Activated naive CD8-positive, alpha-beta T cell treated with anti-CD3 and anti-CD28 coated beads, Interleukin-2, amount 50 U/mL, for 24 hours (primary cell): ENCODE measurements around the gene ARL5B.

ENCODE experiments used
- ATAC-seq: fragments of 150-1000 bp; cut with Tn5 transposase; one replicate; pipeline ENCODE4 v1.10.0; 2021
- DNase-seq: peaks from one replicate; pipeline ENCODE4 v3.0.0; 2021
- H3K27ac Mint-ChIP-seq: one replicate; pipeline ENCODE4 v1.8.0; 2021; ENCODE audit warnings: mild to moderate bottlenecking, mixed read lengths
- H3K27me3 Mint-ChIP-seq: one replicate; pipeline ENCODE4 v1.8.0; 2021; ENCODE audit warnings: mixed read lengths
- H3K36me3 Mint-ChIP-seq: one replicate; pipeline ENCODE4 v1.8.0; 2021; ENCODE audit warnings: low read depth, mixed read lengths
- H3K4me1 Mint-ChIP-seq: one replicate; pipeline ENCODE4 v1.8.0; 2021; ENCODE audit warnings: mixed read lengths
- H3K4me3 Mint-ChIP-seq: one replicate; pipeline ENCODE4 v1.8.0; 2021; ENCODE audit warnings: mild to moderate bottlenecking, moderate library complexity, mixed read lengths
- H3K9me3 Mint-ChIP-seq: one replicate; pipeline ENCODE4 v1.8.0; 2021; ENCODE audit warnings: mixed read lengths

Gene ARL5B

GRCh38 chr10:18647945-18648344 lies 11.3 kb upstream of the ARL5B start:
- no peaks in the 10 kb centered on the region for H3K27me3 Mint-ChIP-seq
- ATAC-seq (no peak), DNase-seq (no peak)
- peaks cover 47% of the 10 kb centered on the region for H3K4me1 Mint-ChIP-seq
- no peak overlapping the region for H3K27ac Mint-ChIP-seq
- H3K36me3 Mint-ChIP-seq: peaks cover 24% of the 10 kb centered on the region
- peak overlapping the region; percentile 24 for H3K4me3 Mint-ChIP-seq
- no peaks in the 10 kb centered on the region for H3K9me3 Mint-ChIP-seq

- no peaks in the 10 kb centered on the region for H3K27me3 Mint-ChIP-seq
- peaks cover 19% of the 10 kb centered on the region for H3K36me3 Mint-ChIP-seq
- ATAC-seq: no peak
- peaks cover 43% of the 10 kb centered on the region for H3K4me1 Mint-ChIP-seq
- H3K4me3 Mint-ChIP-seq: peak overlapping the region; percentile 97
- no peak for DNase-seq
- H3K9me3 Mint-ChIP-seq: no peaks in the 10 kb centered on the region
- H3K27ac Mint-ChIP-seq: peak overlapping the region; percentile 97
Measured at GRCh38 chr10:18649364-18649959, 9.8 kb upstream of the ARL5B start.

DNA sequence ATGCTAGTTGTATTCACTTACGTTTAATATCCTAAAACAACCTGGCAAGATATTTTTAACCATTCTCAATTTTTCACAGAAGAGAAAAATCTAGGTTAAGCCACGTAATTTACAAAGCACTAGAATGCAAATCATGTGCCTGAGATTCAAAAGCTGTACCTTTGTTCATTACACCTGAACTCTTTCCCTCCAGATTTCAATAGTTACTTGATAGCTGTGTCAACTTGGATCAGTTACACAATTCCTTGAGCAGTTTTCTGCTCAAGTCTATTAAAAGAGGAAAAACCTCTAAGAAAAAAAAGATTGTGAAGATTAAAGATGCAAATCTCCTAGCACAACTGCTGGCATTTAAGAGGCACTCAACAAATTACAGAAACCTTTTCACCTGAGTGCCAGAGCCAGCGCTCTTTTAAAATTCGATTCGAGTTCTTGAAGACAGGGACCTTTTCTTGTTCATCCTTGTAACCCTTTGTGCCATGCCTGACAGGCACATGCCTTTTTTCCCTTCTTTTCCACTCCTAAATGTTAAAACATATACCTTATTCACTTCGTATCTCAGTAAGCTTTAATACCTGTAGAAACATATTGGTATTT lies 8.7 kb upstream of the ARL5B start:
- Mint-ChIP-seq H3K27ac (peak overlapping the region; percentile 97), H3K27me3 (no peaks in the 10 kb centered on the region)
- no peak for DNase-seq

GRCh38 chr10:18651324-18652007 lies 7.8 kb upstream of the ARL5B start, which contains the start of gene NSUN6:
Gene NSUN6, minus strand, starts transcription at chr10:18651587. Its CDS starts 384 bp downstream, at chr10:18651203.
- Mint-ChIP-seq H3K27ac (peak within 1 kb of the TSS; percentile 97), H3K9me3 (no peaks in the 10 kb centered on the region), H3K4me1 (peaks cover 43% of the 10 kb centered on the region), H3K36me3 (peaks cover 11% of the 10 kb centered on the region), H3K27me3 (no peaks in the 10 kb centered on the region), H3K4me3 (peak within 1 kb of the TSS; percentile 97)
- peak; percentile 95 for ATAC-seq
- DNase-seq: peak; percentile 94

More for the DNA sequence above, 8.7 kb upstream of the ARL5B start:
- peaks cover 43% of the 10 kb centered on the region for H3K4me1 Mint-ChIP-seq
- H3K9me3 Mint-ChIP-seq: no peaks in the 10 kb centered on the region
- ATAC-seq: no peak
- H3K4me3 Mint-ChIP-seq: peak overlapping the region; percentile 97
- peaks cover 16% of the 10 kb centered on the region for H3K36me3 Mint-ChIP-seq

- no peak overlapping the region for H3K4me3 Mint-ChIP-seq
- H3K27me3 Mint-ChIP-seq: no peaks in the 10 kb centered on the region
- H3K4me1 Mint-ChIP-seq: peaks cover 39% of the 10 kb centered on the region
Measured at GRCh38 chr10:18653112-18653511, 6.1 kb upstream of the ARL5B start.

DNA sequence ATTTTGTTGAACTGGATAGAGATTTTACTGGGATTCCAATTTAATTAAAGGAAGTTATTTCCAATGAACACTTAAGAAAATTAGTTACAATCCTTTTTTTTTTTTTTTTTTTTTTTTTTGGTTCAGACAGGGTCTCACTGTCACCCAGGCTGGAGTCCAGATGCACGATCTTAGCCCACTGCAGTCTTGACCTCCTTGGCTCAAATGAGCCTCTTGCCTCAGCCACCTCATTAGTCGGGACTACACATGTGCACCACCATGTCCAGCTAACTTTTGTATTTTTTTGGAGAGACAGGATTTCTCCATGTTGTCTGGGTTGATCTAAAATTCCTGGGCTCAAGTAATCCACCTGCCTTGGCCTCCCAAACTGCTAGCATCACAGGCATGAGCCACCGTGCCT lies 2.5 kb upstream of the ARL5B start:
- no peak for ATAC-seq
- DNase-seq: no peak
- Mint-ChIP-seq H3K27ac (no peak overlapping the region), H3K4me1 (peaks cover 36% of the 10 kb centered on the region), H3K9me3 (no peaks in the 10 kb centered on the region), H3K27me3 (no peaks in the 10 kb centered on the region), H3K4me3 (no peak overlapping the region), H3K36me3 (peaks cover 4% of the 10 kb centered on the region)

More at GRCh38 chr10:18653112-18653511, 6.1 kb upstream of the ARL5B start:
- H3K27ac Mint-ChIP-seq: no peak overlapping the region
- peaks cover 6% of the 10 kb centered on the region for H3K36me3 Mint-ChIP-seq
- H3K9me3 Mint-ChIP-seq: no peaks in the 10 kb centered on the region
- DNase-seq (no peak), ATAC-seq (no peak)

GRCh38 chr10:18658271-18659124 lies 733 bp upstream of the ARL5B start:
- peak; percentile 27 for DNase-seq
- peaks cover 4% of the 10 kb centered on the region for H3K36me3 Mint-ChIP-seq
- no peaks in the 10 kb centered on the region for H3K9me3 Mint-ChIP-seq
- H3K27me3 Mint-ChIP-seq: no peaks in the 10 kb centered on the region
- H3K4me3 Mint-ChIP-seq: peak overlapping the region; percentile 99
- H3K27ac Mint-ChIP-seq: peak overlapping the region; percentile 95
- no peak for ATAC-seq
- H3K4me1 Mint-ChIP-seq: peaks cover 40% of the 10 kb centered on the region

GRCh38 chr10:18659819-18660535 lies 746 bp downstream of the ARL5B start:
- H3K4me1 Mint-ChIP-seq: peaks cover 47% of the 10 kb centered on the region
- ATAC-seq (no peak), DNase-seq (no peak)
- peak overlapping the region; percentile 95 for H3K27ac Mint-ChIP-seq
- no peaks in the 10 kb centered on the region for H3K27me3 Mint-ChIP-seq
- H3K4me3 Mint-ChIP-seq: peak overlapping the region; percentile 99
- peaks cover 7% of the 10 kb centered on the region for H3K36me3 Mint-ChIP-seq
- H3K9me3 Mint-ChIP-seq: no peaks in the 10 kb centered on the region

DNA sequence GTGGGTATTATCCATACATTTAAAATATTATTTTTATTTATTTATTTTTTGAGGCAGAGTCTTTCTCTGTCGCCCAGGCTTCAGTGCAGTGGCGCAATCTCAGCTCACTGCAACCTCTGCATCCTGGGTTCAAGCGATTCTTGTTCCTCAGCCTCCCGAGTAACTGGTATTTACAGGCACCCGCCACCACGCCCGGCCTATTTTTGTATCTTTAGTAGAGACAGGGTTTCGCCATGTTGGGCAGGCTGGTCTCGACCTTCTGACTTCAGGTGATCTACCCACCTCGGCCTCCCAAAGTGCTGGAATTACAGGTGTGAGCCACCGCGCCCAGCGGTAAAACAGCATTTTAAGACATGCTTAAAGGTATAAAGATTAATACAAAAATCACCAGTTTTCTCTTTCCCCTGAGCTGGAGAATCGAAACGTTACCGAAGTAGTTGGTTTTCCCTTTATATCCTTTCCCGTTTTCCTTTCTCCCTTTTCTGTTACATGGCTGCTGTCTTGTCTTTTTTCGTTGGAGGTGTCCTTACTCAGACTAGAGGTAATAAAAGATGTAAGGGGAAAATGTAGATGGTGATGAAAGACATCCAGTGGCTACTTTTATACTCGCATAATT lies 1.7 kb downstream of the ARL5B start:
- DNase-seq (no peak), ATAC-seq (no peak)
- Mint-ChIP-seq H3K27me3 (no peaks in the 10 kb centered on the region), H3K36me3 (peaks cover 7% of the 10 kb centered on the region), H3K9me3 (no peaks in the 10 kb centered on the region), H3K4me1 (peaks cover 54% of the 10 kb centered on the region), H3K4me3 (peak overlapping the region; percentile 99), H3K27ac (no peak overlapping the region)

GRCh38 chr10:18664841-18665478 lies 5.7 kb downstream of the ARL5B start:
- DNase-seq: no peak
- Mint-ChIP-seq H3K4me3 (no peak overlapping the region), H3K36me3 (peaks cover 21% of the 10 kb centered on the region), H3K4me1 (peaks cover 48% of the 10 kb centered on the region), H3K27ac (no peak overlapping the region), H3K27me3 (no peaks in the 10 kb centered on the region), H3K9me3 (no peaks in the 10 kb centered on the region)
- ATAC-seq: no peak

GRCh38 chr10:18665815-18666558 lies 6.8 kb downstream of the ARL5B start:
- ATAC-seq (no peak), DNase-seq (no peak)
- Mint-ChIP-seq H3K27ac (no peak overlapping the region), H3K4me1 (peaks cover 40% of the 10 kb centered on the region), H3K36me3 (peaks cover 27% of the 10 kb centered on the region), H3K9me3 (no peaks in the 10 kb centered on the region), H3K27me3 (no peaks in the 10 kb centered on the region), H3K4me3 (no peak overlapping the region)

- H3K36me3 Mint-ChIP-seq: peaks cover 29% of the 10 kb centered on the region
- no peaks in the 10 kb centered on the region for H3K9me3 Mint-ChIP-seq
- DNase-seq (no peak), ATAC-seq (no peak)
- H3K27ac Mint-ChIP-seq: no peak overlapping the region
- no peaks in the 10 kb centered on the region for H3K27me3 Mint-ChIP-seq
- peaks cover 32% of the 10 kb centered on the region for H3K4me1 Mint-ChIP-seq
- no peak overlapping the region for H3K4me3 Mint-ChIP-seq
Measured at GRCh38 chr10:18666810-18667209, 7.6 kb downstream of the ARL5B start.

GRCh38 chr10:18668026-18668425 lies 8.8 kb downstream of the ARL5B start:
- Mint-ChIP-seq H3K9me3 (no peaks in the 10 kb centered on the region), H3K4me1 (peaks cover 24% of the 10 kb centered on the region), H3K36me3 (peaks cover 32% of the 10 kb centered on the region), H3K4me3 (no peak overlapping the region), H3K27me3 (no peaks in the 10 kb centered on the region), H3K27ac (no peak overlapping the region)
- no peak for ATAC-seq
- no peak for DNase-seq
